ENCODE results near the gene MSTN.

DNA sequence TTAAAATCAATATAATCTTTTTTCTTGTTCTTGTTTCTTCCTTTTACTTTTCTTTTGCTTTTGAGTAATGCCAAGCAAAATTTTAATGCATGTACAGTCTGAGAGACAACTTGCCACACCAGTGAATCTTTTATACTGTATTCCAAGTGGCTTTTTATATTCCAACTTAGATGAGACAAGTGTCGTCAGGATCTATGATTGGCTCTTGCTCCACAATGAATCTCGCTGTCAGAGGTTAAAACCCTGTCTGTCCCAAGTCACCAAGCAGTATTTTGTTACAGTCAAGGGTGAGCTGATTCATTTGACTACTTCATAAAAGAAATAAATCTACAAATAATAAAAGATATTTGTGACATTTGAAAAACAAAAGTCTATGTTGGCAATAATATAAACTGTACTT lies at the start of gene MSTN:
- no peak for TF ChIP-seq MYC (IDR thresholded peaks at IDR 0.05; ENCODE audit: low read depth, low read length)
- no peak for TF ChIP-seq POLR2A (IDR thresholded peaks at IDR 0.05; ENCODE audit: extremely low read depth, insufficient read length)
